ENCODE data around the gene FRMD4A. TPM values are rescaled to one million over a fixed set of nuclear protein-coding genes. Genes with fewer than 3 reads are reported as not detected.

The FRMD4A gene
- total RNA-seq, 2 experiments from 2014 or later, result 7.1 to 7.2 TPM

DNA sequence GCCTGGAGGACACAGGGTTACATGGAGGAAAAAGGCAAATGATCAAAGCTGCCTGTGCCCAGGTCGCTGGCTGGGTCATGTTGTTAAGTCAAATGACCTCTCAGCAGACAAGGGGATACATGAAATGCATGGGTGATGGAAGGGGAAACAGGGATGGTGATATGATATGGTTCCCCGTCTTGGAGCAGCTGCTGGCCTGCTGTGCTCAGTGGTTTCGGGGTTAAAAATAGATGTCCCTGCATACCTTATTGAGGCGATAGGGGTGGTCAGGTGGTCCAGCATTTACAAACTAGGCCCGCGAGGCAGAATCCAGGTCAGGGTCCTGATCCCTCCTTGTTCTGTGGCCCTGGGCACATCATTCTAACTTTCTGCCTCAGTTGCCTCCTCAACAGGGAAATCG is 586.8 kb downstream of the FRMD4A start:
- H3K4me1 Mint-ChIP-seq, result peaks cover 9% of the 10 kb centered on the region
- no peak overlapping the region for H3K27ac Mint-ChIP-seq
- no peaks in the 10 kb centered on the region for H3K36me3 Mint-ChIP-seq
- peaks cover 19% of the 10 kb centered on the region for H3K27me3 Mint-ChIP-seq
- no peak overlapping the region for H3K4me3 Mint-ChIP-seq
- H3K9me3 Mint-ChIP-seq, result no peaks in the 10 kb centered on the region
- no peak for DNase-seq

DNA sequence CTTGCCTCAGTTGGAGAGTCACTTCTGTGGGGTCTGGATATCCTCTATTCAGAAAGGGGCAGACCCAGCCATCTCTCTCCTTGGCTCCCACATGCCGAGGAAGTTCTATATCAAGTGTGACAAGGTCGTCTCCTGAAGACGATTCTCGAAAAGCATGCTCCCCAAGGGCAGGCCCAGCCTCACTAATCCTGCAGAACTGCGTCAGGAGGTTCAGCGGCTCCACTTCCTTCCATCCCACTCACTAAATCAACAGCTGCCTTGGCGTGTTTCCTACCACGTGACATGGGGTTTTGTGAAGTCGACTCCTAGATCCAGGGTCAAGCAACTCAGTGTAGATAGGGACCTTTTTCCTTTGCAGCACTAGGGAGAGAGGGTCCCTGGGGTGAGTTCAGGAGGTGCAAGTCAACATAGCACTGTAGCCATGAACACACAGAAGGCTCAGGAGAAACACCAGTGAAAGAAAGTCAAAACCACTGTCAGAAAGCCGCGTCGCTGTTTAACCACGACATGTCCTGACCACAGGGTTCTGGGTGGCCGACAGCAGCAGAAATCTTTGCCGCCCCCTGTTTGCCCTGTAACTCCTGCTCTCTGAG is 587.5 kb downstream of the FRMD4A start:
- no peak overlapping the region for H3K27ac Mint-ChIP-seq
- no peaks in the 10 kb centered on the region for H3K9me3 Mint-ChIP-seq
- H3K36me3 Mint-ChIP-seq, result no peaks in the 10 kb centered on the region
- peaks cover 19% of the 10 kb centered on the region for H3K27me3 Mint-ChIP-seq
- DNase-seq, result peak; percentile 7
- peak overlapping the region; percentile 26 for H3K4me3 Mint-ChIP-seq
- H3K4me1 Mint-ChIP-seq, result peaks cover 9% of the 10 kb centered on the region

DNA sequence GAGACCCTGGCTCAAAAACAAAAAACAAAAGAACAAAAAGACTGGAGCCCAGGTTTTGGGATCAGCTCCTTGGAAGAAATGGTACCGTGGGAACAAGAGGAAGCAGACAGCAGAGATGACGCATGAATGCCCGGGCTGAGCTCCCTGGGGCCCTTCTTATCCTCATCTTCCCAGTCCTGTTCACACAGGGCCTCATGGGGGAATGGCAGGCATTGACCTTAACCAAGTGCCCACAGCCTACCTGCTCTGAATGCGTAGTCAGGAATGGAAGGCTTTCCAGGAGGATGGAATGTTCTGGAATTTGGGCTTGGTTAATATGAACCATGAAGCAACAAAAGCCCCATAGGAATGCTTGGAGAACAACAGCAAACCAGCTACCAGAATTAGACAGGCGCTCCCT is 589.3 kb downstream of the FRMD4A start:
- no peaks in the 10 kb centered on the region for H3K9me3 Mint-ChIP-seq

DNA sequence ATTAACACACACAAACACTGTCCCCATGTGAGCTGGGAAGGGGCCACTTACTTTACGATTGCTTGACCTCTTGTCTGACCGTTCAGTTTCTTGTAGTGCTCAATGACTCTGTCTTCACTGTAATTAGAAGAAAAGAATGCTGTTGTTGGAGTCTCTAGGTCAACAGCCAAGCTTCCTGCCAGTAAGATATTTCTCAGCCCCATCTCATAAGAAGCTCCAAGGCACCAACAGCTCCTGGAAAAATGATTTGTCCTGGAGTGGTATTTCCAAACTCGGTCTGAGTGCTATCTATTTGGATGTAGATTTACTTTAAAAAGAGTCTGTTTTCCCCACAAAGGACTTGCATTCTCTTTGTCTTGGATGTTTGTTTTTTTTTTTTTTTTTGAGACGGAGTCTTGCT is 590.3 kb downstream of the FRMD4A start:
- no peak for DNase-seq
- H3K4me3 Mint-ChIP-seq, result no peak overlapping the region
- no peaks in the 10 kb centered on the region for H3K9me3 Mint-ChIP-seq
- H3K4me1 Mint-ChIP-seq, result peaks cover 5% of the 10 kb centered on the region
- no peaks in the 10 kb centered on the region for H3K36me3 Mint-ChIP-seq
- peaks cover 17% of the 10 kb centered on the region for H3K27me3 Mint-ChIP-seq
- H3K27ac Mint-ChIP-seq, result no peak overlapping the region

More for the DNA sequence above, 589.3 kb downstream of the FRMD4A start:
- Mint-ChIP-seq H3K27me3 (peaks cover 19% of the 10 kb centered on the region), H3K27ac (no peak overlapping the region), H3K4me1 (peaks cover 6% of the 10 kb centered on the region), H3K36me3 (no peaks in the 10 kb centered on the region), H3K4me3 (no peak overlapping the region)
- no peak for DNase-seq

DNA sequence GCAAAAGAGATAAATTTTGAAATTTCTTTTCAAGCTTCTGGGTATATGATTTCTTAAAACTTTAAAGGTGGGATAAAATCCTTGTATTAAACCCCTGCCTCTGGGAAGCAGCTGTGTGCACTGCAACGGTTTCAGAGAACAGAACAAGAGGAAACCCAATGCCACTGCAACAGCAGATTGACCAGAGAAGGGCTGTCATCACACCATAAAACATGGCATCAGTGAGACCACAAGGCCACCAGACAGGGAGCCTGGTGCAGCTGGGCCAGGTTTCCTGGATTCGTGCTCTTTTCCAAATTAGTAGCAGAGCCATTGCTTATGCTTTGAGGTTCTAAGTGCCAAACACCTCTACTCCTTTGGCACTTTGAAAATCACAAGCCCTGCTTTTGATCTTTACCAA is 591.5 kb downstream of the FRMD4A start:
- H3K4me1 Mint-ChIP-seq, result peaks cover 5% of the 10 kb centered on the region
- H3K9me3 Mint-ChIP-seq, result no peaks in the 10 kb centered on the region
- H3K27me3 Mint-ChIP-seq, result peaks cover 17% of the 10 kb centered on the region
- H3K27ac Mint-ChIP-seq, result no peak overlapping the region
- DNase-seq, result no peak
- H3K4me3 Mint-ChIP-seq, result no peak overlapping the region
- H3K36me3 Mint-ChIP-seq, result no peaks in the 10 kb centered on the region

DNA sequence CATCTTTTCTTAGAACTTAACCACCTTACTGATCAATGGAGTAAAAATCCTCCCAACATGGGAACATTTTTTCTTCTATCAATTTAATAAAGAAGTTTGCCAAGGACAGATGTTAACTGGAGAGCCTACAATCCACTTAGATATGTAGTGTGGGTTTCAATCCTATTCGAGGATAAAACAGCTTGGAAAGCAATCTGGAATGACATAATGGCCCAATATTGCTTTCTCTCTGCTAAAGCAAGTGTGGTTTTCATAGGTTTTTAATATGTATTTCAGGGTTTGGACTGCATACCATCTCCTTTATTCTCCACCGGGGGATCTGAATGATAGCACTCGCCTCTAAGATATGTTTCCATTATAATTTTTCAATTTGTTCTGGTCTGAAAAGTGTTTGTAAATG is 594.2 kb downstream of the FRMD4A start:
- Mint-ChIP-seq H3K9me3 (no peaks in the 10 kb centered on the region), H3K36me3 (no peaks in the 10 kb centered on the region), H3K27ac (no peak overlapping the region), H3K27me3 (no peaks in the 10 kb centered on the region), H3K4me3 (no peak overlapping the region), H3K4me1 (no peaks in the 10 kb centered on the region)
- no peak for DNase-seq

DNA sequence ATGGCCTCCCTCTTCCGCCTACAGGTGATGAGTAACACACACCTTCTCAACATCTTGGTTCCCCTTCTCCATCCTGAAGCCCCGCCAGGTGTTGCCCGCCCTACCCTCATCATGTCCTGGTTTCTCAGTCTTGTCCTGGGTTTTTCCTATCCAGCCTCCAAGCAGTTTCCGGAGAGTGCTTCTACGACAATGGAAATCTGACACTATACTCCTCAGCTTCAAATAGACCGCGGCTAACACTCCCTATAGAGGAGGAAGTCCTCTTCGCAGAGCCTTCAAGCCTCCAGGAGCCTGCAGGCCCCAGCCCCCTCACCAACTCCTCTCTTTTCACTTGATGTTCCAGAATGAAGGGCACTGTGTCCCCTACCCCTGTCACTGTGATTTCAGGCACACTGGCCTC is 596.6 kb downstream of the FRMD4A start:
- no peaks in the 10 kb centered on the region for H3K36me3 Mint-ChIP-seq
- no peaks in the 10 kb centered on the region for H3K9me3 Mint-ChIP-seq
- no peak for DNase-seq
- no peaks in the 10 kb centered on the region for H3K27me3 Mint-ChIP-seq
- no peak overlapping the region for H3K27ac Mint-ChIP-seq
- H3K4me1 Mint-ChIP-seq, result no peaks in the 10 kb centered on the region
- no peak overlapping the region for H3K4me3 Mint-ChIP-seq

DNA sequence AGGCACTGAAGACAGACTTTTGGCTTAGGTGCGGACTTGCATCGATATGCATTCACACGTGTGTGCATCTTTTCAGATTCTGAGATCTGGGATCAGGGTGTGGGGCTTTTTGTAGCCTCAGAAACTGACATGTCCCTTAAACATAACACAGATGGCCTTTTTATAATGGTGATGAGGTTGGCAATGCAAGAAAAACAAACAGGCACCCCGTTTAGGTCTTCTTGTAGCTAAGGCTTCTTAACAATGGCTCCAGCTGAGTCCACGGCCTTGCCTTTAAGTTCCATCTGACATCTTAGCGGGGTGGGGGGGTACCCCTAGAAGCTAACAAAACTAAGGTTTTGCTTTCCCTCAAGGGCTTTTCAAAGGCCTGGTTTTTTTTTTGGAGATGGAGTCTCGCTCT is 597.7 kb downstream of the FRMD4A start:
- DNase-seq, result no peak
- no peaks in the 10 kb centered on the region for H3K4me1 Mint-ChIP-seq
- H3K27me3 Mint-ChIP-seq, result no peaks in the 10 kb centered on the region
- H3K9me3 Mint-ChIP-seq, result no peaks in the 10 kb centered on the region
- no peaks in the 10 kb centered on the region for H3K36me3 Mint-ChIP-seq
- H3K4me3 Mint-ChIP-seq, result no peak overlapping the region
- no peak overlapping the region for H3K27ac Mint-ChIP-seq

DNA sequence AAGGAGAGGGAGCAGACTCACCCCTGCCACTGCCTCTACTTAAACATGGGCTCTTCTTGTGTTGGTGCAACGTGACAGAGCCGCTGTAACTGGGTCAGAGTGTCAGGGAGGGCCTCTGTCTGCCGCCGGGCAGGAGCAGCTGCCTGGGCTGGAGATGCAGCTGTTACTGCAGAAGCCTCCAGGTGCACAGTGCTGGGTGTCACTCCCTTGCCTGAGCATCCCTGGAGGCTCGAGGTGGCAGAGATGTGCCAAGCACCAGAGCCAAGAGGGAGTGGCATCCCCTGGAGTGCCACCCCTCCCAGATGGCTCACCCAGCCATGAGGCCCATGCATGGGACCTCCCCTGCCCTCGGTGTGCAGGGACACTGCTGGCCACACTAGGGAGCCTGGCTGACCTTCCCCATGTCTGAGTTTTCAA is 598.3 kb downstream of the FRMD4A start:
- DNase-seq, result no peak
- Mint-ChIP-seq H3K27me3 (no peaks in the 10 kb centered on the region), H3K4me3 (no peak overlapping the region), H3K36me3 (no peaks in the 10 kb centered on the region), H3K4me1 (no peaks in the 10 kb centered on the region), H3K9me3 (no peaks in the 10 kb centered on the region), H3K27ac (no peak overlapping the region)

DNA sequence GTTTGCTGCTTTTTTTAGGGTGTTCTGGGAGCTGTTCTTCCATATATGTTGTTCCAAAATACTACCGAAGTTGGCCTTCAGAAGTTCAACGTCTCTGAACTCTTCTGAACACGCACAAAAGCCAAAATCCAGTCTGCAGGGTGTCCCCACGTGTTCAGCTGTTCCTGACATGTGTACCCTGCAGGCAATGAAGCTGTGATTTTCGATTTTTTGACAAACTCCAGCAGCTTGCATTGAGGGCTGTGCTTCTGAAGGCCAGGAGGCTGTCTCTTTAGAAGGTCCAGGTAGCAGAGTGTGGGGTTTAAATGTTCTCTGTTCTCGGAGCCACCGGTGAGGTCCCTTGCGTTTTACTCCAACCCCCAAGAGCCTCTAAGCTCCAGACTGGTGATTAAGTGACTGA is 598.9 kb downstream of the FRMD4A start:
- H3K4me1 Mint-ChIP-seq, result no peaks in the 10 kb centered on the region
- H3K4me3 Mint-ChIP-seq, result no peak overlapping the region
- no peak overlapping the region for H3K27ac Mint-ChIP-seq
- H3K27me3 Mint-ChIP-seq, result no peaks in the 10 kb centered on the region
- DNase-seq, result no peak
- H3K9me3 Mint-ChIP-seq, result no peaks in the 10 kb centered on the region
- H3K36me3 Mint-ChIP-seq, result no peaks in the 10 kb centered on the region

DNA sequence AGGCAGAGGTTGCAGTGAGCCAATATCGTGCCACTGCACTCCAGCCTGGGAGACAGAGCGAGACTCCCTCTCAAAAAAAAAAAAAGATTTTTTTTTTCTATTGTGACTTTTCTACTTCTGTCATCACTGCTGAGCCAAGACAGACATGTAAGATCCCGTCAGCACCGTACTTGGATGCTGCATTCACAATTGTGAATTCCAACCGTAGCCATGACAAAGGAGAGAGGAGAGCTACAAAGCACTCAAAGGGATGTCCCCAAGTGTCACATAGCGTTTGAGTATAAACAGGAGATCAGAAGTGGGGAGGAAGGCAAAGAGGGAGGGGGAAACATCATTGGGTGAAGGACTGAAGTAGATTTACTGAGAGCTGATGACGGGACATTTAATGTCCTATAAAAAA is 599.8 kb downstream of the FRMD4A start:
- DNase-seq, result no peak
- no peaks in the 10 kb centered on the region for H3K36me3 Mint-ChIP-seq
- H3K27ac Mint-ChIP-seq, result no peak overlapping the region
- no peaks in the 10 kb centered on the region for H3K27me3 Mint-ChIP-seq
- H3K9me3 Mint-ChIP-seq, result no peaks in the 10 kb centered on the region
- no peaks in the 10 kb centered on the region for H3K4me1 Mint-ChIP-seq
- H3K4me3 Mint-ChIP-seq, result no peak overlapping the region

DNA sequence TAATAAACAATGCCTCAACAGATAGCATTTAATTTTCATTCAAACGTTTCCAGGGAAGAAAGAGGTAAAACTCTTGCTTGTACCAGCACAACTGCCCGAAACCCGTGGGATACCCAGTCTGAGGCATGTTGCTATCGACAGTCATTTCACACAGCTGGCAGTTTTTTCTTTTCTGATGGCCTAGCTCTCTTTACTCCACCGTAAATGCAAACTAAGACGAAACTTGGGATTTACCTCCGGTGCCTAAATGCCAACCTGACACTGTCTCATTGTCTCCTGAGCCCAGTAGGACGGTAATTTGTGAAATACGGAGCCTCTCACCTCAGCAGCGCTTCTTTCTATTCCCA is 600.4 kb downstream of the FRMD4A start:
- Mint-ChIP-seq H3K9me3 (no peaks in the 10 kb centered on the region), H3K27ac (no peak overlapping the region), H3K36me3 (no peaks in the 10 kb centered on the region), H3K4me3 (no peak overlapping the region), H3K27me3 (no peaks in the 10 kb centered on the region), H3K4me1 (no peaks in the 10 kb centered on the region)
- DNase-seq, result no peak

DNA sequence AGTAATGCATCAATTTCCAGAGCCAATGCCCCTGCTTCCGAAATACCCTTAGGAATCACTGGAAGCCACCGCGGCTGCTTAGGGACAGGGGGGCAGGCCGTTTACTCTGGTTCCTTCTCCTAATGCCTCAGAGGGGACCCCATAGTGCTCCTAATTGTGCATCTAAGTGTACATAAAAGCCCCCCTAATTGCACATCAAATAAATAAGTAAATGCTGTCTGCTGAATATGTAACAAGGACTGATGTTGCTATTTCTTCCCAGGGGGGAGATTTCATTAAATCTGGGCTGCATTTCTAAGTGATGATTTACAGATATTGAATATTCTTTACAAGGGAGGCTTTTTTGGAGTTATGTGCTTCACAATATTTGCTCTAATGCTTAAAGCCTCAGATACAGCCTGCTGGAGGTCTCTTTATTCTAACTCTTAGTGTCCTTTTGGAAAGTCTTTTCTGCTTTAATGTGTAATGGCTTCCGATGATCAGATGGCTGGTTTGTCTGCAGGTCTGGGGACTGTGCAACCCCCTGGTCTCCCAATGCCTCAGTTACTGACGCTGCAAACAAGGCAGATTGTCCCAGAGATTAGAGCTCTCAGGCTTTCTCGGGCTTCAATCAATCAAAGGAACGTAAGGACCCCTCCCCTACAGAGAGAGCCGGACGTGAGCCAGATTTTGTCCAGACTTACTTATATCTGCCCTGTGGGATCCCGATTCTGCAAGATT is 601.0 kb downstream of the FRMD4A start:
- H3K4me3 Mint-ChIP-seq, result no peak overlapping the region
- no peaks in the 10 kb centered on the region for H3K27me3 Mint-ChIP-seq
- H3K36me3 Mint-ChIP-seq, result no peaks in the 10 kb centered on the region
- H3K4me1 Mint-ChIP-seq, result no peaks in the 10 kb centered on the region
- no peak for DNase-seq
- H3K9me3 Mint-ChIP-seq, result no peaks in the 10 kb centered on the region
- H3K27ac Mint-ChIP-seq, result no peak overlapping the region

DNA sequence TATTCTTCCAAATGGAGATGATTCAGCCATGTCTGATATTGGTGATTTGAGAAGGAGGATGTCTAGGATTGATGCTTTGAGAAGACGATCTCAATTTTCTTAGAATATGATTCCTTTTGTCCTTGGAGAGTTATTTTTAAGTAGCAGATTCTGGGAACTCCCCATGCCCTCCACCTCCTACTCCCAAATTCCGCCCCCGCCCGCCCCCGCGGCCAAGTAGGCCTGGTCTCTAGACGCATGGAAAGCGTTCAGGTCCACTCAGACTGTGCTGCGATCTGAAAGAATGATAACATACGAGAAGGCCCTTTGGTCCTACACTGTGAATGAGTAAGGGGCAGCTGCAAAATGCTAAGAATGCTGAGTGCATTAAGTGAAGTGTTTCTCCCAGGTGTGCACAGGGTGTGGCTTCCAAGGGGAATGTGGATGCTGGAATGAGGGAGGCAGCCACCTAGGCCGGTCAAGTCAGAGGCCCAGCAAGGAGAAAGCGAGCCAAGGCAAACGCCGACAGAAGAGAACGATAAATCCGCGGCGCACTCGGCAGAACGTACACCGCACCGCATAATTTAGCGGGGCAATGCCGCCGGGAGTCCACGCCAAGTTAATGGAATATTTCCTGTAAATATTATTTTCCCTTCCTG is 601.7 kb downstream of the FRMD4A start:
- Mint-ChIP-seq H3K4me3 (no peak overlapping the region), H3K27ac (no peak overlapping the region), H3K9me3 (no peaks in the 10 kb centered on the region), H3K4me1 (no peaks in the 10 kb centered on the region), H3K36me3 (no peaks in the 10 kb centered on the region), H3K27me3 (no peaks in the 10 kb centered on the region)
- DNase-seq, result no peak

DNA sequence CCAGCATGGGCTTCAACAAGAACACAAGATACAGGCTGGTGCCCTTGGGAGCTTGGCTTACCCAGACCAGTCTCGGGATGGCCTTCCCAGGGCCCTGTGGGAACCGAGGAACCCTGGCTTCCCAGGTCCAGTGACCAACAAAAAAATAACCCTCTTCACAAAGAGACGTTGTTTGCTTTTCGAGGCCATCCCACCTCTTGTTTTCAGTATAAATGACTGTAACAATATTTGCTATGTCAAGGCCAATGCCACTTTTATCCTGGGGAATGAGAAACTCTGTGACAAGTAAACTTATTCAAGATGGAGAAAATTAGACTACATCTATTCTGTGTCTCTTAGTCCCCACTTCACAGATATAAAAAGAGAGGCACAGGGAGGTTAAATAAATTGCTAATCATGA is 605.1 kb downstream of the FRMD4A start:
- Mint-ChIP-seq H3K27ac (no peak overlapping the region), H3K9me3 (no peaks in the 10 kb centered on the region), H3K4me1 (peaks cover 7% of the 10 kb centered on the region), H3K27me3 (no peaks in the 10 kb centered on the region), H3K36me3 (no peaks in the 10 kb centered on the region), H3K4me3 (no peak overlapping the region)
- DNase-seq, result no peak

DNA sequence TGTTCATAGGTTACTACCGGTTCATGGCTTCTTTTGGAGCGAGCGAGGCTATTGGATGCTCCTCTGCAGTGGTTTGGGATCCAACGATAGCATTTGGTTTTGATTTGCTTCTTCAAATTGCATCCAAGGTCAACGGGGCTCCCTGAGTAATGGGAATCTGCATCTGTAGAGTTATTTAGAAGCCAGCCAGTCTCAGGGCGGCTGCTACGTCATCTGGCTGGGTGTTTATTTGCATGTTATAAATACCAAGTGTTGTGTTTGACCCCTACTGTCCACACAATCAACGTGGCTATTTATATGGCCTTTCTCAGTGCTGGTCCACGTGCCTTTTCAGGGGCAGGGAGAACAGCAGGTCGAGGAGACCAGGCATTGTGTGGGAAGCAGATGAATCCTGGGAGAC is 606.2 kb downstream of the FRMD4A start:
- Mint-ChIP-seq H3K36me3 (no peaks in the 10 kb centered on the region), H3K9me3 (no peaks in the 10 kb centered on the region), H3K4me3 (no peak overlapping the region), H3K27me3 (no peaks in the 10 kb centered on the region), H3K4me1 (peaks cover 7% of the 10 kb centered on the region), H3K27ac (no peak overlapping the region)
- DNase-seq, result no peak
